ENCODE data around the gene LILRB1. TPM values are rescaled to one million over a fixed set of nuclear protein-coding genes. Genes with fewer than 3 reads are reported as not detected.

LILRB1 gene
- total and polyA plus RNA-seq, 2 donors (not counting 1 experiment from before 2014, with no cell fraction given), result not detected

DNA sequence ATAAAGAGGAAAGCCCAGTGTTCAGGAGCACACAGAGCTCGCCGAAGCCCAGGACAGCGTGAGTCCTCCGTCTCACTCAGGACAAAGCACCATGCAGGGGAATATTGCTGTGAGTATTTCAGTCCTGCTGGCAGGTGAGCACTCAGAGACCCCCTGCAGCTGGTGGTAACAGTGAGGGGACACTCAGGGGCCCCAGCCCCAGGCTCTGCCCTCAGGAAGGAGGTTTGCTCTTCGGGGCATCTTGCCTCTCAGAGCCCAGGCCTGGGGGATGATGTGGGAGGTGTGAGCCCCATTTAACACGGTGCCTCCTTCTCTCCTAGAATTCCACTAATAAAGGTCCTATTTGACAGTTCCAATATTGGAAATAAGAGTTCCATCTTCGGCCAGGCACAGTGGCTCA, 22.1 kb upstream of the LILRB1 start:
- Histone ChIP-seq H3K4me1 (ENCODE audit: control insufficient read depth, extremely low read depth, insufficient read depth, low read length) (no peaks in the 10 kb centered on the region), H3K79me2 (ENCODE audit: control insufficient read depth, insufficient read depth, low read length) (no peaks in the 10 kb centered on the region), H3K36me3 (ENCODE audit: control insufficient read depth, insufficient read depth, low read length) (no peaks in the 10 kb centered on the region), H3K27ac (ENCODE audit: insufficient read depth, low read length) (no peak overlapping the region), H3K9me3 (ENCODE audit: control insufficient read depth, insufficient read depth, low read depth, low read length) (no peaks in the 10 kb centered on the region), H4K20me1 (ENCODE audit: control insufficient read depth, extremely low read depth, insufficient read depth, low read length) (no peaks in the 10 kb centered on the region), H3K4me2 (ENCODE audit: extremely low read depth, insufficient read depth, low read length) (no peak overlapping the region), H3K4me3 (replicated peaks in 1 of 4; ENCODE audit: control extremely low read depth in 1 of 4, insufficient read depth in 1 of 4, low read depth in 3 of 4, low read length in 4 of 4) (no peak overlapping the region), H2AFZ (ENCODE audit: low read length) (no peak overlapping the region), H3K9ac (ENCODE audit: insufficient read depth, low read length) (no peak overlapping the region), H3K27me3 (ENCODE audit: control insufficient read depth, insufficient read depth, low read length) (no peaks in the 10 kb centered on the region)
- TF ChIP-seq, protein P1, sequence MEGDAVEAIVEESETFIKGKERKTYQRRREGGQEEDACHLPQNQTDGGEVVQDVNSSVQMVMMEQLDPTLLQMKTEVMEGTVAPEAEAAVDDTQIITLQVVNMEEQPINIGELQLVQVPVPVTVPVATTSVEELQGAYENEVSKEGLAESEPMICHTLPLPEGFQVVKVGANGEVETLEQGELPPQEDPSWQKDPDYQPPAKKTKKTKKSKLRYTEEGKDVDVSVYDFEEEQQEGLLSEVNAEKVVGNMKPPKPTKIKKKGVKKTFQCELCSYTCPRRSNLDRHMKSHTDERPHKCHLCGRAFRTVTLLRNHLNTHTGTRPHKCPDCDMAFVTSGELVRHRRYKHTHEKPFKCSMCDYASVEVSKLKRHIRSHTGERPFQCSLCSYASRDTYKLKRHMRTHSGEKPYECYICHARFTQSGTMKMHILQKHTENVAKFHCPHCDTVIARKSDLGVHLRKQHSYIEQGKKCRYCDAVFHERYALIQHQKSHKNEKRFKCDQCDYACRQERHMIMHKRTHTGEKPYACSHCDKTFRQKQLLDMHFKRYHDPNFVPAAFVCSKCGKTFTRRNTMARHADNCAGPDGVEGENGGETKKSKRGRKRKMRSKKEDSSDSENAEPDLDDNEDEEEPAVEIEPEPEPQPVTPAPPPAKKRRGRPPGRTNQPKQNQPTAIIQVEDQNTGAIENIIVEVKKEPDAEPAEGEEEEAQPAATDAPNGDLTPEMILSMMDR (conservative IDR thresholded peaks at IDR 0.05 in 1 of 2, IDR thresholded peaks at IDR 0.05 in 1 of 2; ENCODE audit: low read depth in 1 of 2, low read length in 2 of 2), result no peak
- no peak for TF ChIP-seq EZH2 (IDR thresholded peaks at IDR 0.05; ENCODE audit: low read length, missing control alignments)
- DNase-seq (ENCODE audit: low read depth in 2 of 2), result no peak

DNA sequence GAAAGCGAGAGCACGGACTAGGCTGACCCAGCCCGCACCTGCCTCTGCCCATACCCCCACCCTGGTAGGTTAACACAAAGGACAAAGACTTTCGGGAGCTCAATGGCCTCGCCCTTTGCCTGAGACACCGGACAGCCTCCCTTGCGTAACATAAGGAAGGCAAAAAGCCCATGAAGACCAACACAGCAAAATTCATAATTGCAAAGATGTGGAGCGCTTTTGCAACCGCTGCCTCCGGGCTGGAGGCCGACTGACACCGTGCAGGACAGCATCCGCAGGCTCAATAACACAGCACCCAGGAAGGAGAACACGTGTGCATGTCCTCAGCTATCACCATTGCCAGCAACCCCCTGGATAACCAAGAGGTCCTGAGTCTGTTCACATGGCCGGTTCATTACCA, 21.5 kb upstream of the LILRB1 start:
- no peak overlapping the region for H2AFZ ChIP-seq (ENCODE audit: low read length)
- H3K36me3 ChIP-seq (ENCODE audit: control insufficient read depth, insufficient read depth, low read length), result no peaks in the 10 kb centered on the region
- H3K4me1 ChIP-seq (ENCODE audit: control insufficient read depth, extremely low read depth, insufficient read depth, low read length), result no peaks in the 10 kb centered on the region
- no peak overlapping the region for H3K9ac ChIP-seq (ENCODE audit: insufficient read depth, low read length)
- H4K20me1 ChIP-seq (ENCODE audit: control insufficient read depth, extremely low read depth, insufficient read depth, low read length), result no peaks in the 10 kb centered on the region
- H3K9me3 ChIP-seq (ENCODE audit: control insufficient read depth, insufficient read depth, low read depth, low read length), result no peaks in the 10 kb centered on the region
- H3K79me2 ChIP-seq (ENCODE audit: control insufficient read depth, insufficient read depth, low read length), result no peaks in the 10 kb centered on the region
- no peak overlapping the region for H3K27ac ChIP-seq (ENCODE audit: insufficient read depth, low read length)
- H3K27me3 ChIP-seq (ENCODE audit: control insufficient read depth, insufficient read depth, low read length), result no peaks in the 10 kb centered on the region
- H3K4me3 ChIP-seq (replicated peaks in 1 of 4; ENCODE audit: control extremely low read depth in 1 of 4, insufficient read depth in 1 of 4, low read depth in 3 of 4, low read length in 4 of 4), result no peak overlapping the region
- H3K4me2 ChIP-seq (ENCODE audit: extremely low read depth, insufficient read depth, low read length), result no peak overlapping the region
- DNase-seq (ENCODE audit: low read depth in 2 of 2), result no peak
- no peak for TF ChIP-seq EZH2 (IDR thresholded peaks at IDR 0.05; ENCODE audit: low read length, missing control alignments)
- TF ChIP-seq, protein P1 (conservative IDR thresholded peaks at IDR 0.05 in 1 of 2, IDR thresholded peaks at IDR 0.05 in 1 of 2; ENCODE audit: low read depth in 1 of 2, low read length in 2 of 2), result no peak

DNA sequence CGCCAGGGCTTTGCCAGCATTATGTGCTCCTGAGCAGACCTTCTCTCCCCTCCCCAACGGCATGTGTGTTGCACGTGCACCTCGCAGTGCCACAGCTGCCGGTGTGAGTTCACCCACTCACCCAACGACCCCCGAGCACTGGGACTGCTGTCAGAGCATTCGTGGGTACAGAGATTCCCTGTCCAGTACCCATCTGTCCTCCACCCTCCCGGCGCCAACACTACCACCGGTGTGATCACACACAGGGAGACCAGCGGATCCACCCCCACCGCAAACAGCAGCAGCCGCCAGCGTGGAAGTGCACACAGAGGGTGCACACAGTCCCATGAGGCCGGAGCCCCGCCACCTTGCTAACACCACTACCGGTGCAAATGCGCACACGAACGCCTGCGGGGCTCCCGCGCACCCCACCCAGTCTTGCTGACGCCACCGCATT, 20.9 kb upstream of the LILRB1 start:
- H3K27ac ChIP-seq (ENCODE audit: insufficient read depth, low read length), result no peak overlapping the region
- H3K27me3 ChIP-seq (ENCODE audit: control insufficient read depth, insufficient read depth, low read length), result no peaks in the 10 kb centered on the region
- H3K36me3 ChIP-seq (ENCODE audit: control insufficient read depth, insufficient read depth, low read length), result no peaks in the 10 kb centered on the region
- no peaks in the 10 kb centered on the region for H3K79me2 ChIP-seq (ENCODE audit: control insufficient read depth, insufficient read depth, low read length)
- H3K9me3 ChIP-seq (ENCODE audit: control insufficient read depth, insufficient read depth, low read depth, low read length), result no peaks in the 10 kb centered on the region
- no peaks in the 10 kb centered on the region for H4K20me1 ChIP-seq (ENCODE audit: control insufficient read depth, extremely low read depth, insufficient read depth, low read length)
- TF ChIP-seq, protein P1 (conservative IDR thresholded peaks at IDR 0.05 in 1 of 2, IDR thresholded peaks at IDR 0.05 in 1 of 2; ENCODE audit: low read depth in 1 of 2, low read length in 2 of 2), result no peak
- no peak for TF ChIP-seq EZH2 (IDR thresholded peaks at IDR 0.05; ENCODE audit: low read length, missing control alignments)
- DNase-seq (ENCODE audit: low read depth in 2 of 2), result no peak
- H3K9ac ChIP-seq (ENCODE audit: insufficient read depth, low read length), result no peak overlapping the region
- H2AFZ ChIP-seq (ENCODE audit: low read length), result no peak overlapping the region
- H3K4me2 ChIP-seq (ENCODE audit: extremely low read depth, insufficient read depth, low read length), result no peak overlapping the region
- H3K4me1 ChIP-seq (ENCODE audit: control insufficient read depth, extremely low read depth, insufficient read depth, low read length), result no peaks in the 10 kb centered on the region
- no peak overlapping the region for H3K4me3 ChIP-seq (replicated peaks in 1 of 4; ENCODE audit: control extremely low read depth in 1 of 4, insufficient read depth in 1 of 4, low read depth in 3 of 4, low read length in 4 of 4)
